Hematopoietic multipotent progenitor cell treated with erythropoietin and hydrocortisone succinate and interleukin-3 and kit ligand, for 17 days (in vitro differentiated cells): ENCODE data around the gene SLC45A2.

Source experiments
- DNase-seq: peaks from one replicate; pipeline ENCODE4 v3.0.0-alpha.2; 2015; ENCODE audit warnings: low spot score

Gene SLC45A2

DNA sequence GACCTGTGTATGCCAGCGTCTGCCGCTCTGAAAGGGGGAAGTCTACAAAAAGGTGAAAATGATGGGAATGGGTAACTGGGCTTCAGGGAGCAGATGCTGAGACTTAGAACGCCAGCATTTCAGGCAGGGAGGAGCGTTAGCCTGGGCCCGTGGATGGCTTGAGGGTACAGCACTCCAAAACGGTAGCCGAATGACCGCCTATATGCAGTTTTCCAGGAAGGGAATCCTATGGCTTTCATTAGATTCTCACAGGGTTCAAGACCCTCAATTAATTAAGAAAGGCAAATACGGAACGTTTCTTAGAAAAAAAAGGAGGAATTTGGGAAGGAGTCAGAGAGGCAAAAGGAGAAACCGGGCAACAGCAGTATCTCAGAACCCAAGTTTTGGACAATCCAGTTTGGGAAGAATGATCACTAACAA, 22.7 kb upstream of the SLC45A2 start:
- no peak for DNase-seq

DNA sequence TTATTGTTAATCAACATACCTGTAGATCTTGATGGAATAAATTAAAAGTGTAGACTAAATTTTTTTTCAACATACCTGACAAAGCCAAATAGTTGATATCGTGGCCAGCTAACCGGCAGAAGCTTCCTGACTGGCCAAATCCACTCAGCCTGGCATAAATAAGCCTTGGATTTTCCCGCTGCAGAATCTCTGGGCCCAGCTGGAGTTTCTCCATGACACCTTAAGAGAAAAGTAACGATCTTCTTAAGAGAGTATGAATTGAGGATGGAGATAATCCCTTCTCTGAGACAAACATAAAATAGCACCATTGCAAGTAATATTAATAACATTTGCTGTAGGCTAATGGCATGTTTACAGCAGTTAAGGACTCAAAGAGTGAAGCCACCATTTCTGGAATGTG, 21.2 kb upstream of the SLC45A2 start:
- DNase-seq, result no peak

DNA sequence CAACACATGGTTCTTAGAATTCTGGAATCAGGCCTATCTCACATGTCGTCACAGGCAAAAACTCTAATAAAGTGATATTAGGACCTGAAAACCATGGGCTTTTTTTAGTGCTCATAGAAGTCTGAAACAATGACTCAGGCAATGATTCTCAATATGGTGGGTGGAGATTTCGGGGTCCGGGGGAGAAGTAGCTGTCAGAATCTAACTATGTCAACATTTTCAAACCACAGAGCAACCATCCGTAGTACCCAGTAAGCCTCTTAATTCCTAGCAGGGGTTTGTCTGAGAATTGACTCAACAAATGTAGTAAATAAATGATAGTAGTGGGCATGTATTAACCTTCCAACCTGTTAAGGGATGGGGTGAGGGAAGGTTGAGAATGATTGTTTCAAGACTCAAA, 20.7 kb upstream of the SLC45A2 start:
- DNase-seq, result no peak

DNA sequence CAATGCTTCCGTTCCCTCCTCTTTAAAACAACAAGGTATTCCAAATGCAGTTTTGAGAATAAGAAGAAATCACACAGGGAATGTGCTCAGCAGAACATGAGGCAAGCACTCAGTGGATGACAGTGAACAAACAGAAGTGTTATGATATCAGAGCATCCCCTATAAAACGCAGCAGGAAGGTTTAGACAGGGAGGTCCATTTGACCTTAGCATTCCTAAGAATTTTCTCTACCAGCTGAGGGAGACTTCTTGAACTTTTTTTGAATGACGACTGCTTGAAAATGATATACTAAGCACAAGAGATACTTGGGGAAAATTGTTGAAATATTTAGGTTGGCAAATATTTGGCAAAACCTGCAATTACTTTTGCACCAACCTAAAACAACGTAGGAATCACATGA, 19.4 kb upstream of the SLC45A2 start:
- DNase-seq, result no peak

DNA sequence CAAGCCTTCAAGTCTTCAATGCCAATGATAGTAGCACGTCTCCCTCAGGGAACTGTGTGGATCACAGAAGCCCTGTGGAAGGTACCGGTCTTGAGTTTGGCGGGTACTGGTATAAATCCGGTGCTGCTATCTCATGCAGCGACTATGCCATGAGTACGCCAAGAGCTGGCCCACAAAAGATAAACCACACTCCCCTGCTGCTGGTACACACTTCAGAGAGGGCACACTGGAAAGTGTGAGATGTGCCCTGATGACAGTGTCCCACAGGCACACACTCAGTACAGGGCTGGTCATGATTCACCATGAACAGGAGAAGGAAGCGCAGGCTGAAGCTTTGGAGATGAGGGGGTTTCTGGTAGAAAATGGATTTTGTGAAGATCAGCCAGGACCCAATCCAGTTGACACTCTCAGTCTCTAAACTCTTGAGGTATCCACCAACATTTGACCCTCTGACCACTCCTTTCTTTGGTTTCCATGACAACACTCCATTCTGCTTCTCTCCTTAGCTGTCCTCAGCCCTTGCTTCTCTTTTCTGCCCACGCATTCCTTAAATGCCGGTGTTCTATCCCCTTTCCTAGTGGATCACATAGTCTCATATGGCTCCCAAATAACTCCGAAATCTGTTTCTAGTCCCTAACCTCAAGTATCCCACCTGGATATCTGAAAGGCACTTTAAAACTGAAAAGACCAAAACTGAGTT, 18.3 kb upstream of the SLC45A2 start:
- no peak for DNase-seq

DNA sequence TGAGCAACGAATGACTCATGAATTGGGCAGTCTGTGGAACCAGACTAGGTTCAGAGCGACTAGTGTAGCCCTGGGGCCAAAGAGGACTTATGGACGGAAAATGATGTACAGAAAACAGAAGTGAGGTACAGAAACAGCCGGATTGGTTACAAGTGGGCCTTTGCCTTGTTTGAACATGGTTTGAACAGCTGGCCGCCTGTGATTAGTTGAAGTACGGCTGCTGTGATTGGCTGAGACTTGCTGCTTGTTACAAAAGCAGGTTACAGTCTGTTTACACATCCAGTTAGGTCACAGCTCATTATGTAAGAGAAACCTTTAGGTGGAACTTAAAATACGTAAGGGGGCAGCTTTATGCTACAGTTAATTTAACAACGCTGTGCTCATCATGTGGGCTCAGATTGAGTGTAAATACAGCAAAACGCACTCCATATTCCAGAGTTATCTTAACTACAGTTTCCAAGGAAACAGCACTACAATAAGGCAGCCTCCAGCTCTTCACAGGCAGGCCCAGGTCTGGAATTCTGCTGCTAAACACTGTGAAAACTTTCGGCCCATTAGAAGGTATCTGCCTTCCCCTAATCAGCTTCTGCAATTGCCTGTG, 16.8 kb upstream of the SLC45A2 start:
- DNase-seq, result no peak

DNA sequence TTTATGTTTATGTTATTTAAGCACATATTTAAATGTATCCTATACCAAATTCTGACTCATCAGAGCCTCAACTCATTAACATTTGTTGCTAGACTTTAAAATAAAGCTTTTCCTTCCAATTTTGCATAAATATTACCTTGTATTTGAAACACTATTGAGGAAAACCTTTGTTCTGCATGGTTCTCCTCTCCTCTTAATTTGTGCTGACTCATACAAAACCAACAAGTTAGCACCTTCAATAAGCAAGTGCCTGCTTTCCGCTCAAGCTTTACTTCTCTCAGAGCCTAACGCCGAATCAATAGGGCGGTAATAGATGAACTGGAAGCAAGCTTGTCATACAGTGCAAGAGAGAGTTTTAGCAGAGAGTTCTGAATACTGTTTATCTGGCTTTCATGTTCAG, 15.5 kb upstream of the SLC45A2 start:
- DNase-seq, result no peak

DNA sequence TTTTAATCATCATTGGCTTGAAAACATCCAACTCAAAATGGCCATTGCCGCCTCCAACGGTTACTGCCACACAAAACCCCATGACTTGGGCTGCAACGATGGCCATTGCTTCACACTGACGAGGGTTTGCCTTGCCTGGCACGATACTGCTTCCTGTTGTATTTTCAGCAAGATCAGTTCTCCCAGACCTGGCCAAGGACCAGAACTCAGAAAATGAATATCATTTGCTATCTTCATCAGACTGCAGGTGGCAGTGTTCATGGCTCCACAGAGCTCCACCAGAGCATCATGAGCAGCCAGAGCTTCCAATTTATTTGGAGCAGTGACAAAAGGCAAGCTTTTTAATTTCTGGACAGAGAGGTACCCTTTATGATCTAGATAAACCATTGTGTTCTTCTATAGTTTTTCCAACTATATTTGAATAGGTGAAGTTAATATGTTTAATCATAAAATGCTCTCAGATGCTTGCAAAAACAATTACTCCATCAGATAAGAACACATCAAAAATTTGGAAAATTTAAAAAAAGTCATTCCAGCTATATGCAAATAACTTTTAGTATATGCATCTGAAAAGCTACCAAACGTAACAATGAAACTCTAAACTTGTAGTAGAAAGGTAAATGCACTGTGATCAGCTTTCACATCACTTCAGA, 13.0 kb upstream of the SLC45A2 start:
- no peak for DNase-seq

DNA sequence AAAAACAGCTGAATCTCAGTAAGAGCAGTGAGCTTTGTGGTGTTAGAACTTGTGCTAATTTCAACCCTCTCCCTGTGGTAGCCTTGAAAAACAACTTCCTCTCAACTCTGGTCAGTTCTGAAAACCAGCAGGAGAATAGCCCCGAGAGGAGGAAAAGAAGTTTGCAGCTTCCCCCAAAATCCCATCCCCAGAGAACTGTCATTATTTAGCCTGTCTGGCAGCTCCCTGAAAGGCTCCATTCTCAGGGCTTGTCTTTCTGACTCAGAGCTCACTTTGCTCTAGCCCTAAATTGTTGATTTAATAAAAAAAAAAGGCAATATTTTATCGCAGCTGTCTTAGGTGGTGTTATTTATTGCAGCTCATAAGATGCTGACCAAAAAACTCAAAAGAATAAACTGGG, 11.4 kb upstream of the SLC45A2 start:
- no peak for DNase-seq

DNA sequence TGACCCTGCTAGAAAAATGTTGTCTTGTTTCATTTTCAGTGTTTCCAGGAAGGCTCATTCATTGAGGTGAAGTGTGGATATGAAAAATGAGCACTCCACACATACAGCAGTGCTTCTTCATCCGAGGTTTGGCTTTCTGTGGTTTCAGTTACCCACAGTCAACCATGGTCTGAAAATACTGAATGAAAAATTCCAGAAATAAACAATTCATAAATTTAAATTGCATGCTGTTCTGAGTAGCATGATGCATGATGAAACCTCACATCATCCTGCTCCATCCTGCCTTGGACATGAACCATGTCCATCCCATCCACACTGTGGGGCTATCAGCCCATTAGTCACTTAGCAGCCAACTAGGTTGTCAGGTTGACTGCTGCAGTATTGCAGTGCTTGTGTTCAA, 10.4 kb upstream of the SLC45A2 start:
- no peak for DNase-seq

DNA sequence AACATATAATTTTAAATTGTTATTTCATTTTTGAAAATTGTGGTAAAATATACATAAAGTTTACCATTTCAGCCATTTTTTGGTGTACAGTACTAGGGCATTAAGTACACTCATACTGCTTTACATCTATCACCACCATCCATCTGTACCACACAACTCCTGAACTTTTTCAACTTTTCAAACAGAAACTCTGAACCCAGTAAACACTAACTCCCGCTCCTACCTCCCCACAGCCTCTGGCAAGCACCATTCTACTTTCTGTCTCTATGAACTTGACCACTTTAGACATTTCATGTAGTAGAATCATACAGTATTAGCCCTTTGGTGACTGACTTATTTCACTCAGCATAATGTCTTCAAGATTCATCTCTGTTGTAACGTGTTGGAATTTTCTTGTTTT, 8.4 kb upstream of the SLC45A2 start:
- DNase-seq, result no peak

DNA sequence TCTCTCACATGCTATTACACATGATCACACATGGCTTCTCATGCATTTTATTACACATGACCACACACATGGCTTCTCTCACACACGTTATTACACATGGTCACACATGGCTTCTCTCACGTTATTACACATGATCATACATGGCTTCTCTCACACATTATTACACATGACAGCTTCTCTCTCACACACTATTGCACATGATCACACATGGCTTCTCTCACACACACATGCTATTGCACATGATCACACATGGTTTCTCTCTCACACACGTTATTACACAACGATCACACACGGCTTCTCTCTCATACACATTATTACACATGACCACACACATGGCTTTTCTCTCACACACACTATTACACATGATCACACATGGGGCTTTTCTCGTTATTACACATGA, 954 bp upstream of the SLC45A2 start:
- DNase-seq, result no peak

DNA sequence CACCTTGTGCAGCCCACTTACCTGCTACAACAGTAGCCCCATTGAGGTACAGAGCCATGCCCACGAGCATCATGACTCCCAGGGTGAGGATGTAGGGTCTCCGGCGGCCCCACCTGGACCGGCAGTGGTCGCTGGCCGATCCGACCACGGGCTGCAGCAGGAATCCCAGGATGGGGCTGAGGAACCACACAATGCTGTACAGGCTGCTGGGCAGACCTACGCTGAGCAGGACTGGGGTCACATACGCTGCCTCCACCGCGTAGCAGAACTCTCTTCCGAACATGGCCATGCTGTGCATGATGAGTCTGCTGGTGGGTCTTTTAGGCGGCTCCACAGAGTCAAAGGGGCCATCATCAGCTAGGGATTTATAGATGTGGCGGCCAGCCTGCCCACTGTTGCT, 315 bp downstream of the SLC45A2 start:
- DNase-seq, result no peak

DNA sequence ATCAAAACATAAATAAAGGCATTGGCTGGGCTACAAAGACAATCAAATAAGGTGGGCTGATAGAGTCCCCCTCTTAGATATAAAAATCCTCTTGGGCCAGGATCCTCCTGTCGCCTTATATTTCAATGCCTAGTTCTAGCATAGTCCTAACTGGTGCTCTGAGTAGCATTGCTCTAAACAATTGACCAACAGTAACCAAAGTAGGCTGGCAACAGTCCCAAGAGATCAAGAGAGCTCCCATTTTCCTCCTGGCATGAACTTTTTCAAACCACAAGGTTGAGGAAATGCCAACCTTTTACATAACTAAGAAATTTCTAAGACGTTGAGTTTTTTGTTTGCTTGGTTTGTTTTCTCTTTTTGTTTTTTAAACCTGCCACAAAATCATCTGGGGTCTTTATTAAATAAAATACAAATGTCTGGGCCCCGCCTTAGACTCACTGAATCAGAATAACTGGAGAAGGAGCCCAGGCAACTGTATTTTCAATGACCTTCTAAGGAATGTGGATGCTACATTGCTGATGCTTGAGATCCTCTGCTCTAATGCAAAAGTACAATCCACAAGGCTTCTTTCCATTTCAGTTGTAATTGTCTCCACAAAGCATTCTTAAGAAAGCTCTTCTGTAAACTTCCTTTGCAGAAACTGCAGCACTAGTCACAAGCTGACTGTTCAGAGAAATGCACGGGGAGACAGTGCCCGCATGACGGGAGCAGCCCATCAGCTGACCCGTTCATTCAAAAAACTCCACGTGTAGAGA, 2.9 kb downstream of the SLC45A2 start:
- DNase-seq, result no peak

DNA sequence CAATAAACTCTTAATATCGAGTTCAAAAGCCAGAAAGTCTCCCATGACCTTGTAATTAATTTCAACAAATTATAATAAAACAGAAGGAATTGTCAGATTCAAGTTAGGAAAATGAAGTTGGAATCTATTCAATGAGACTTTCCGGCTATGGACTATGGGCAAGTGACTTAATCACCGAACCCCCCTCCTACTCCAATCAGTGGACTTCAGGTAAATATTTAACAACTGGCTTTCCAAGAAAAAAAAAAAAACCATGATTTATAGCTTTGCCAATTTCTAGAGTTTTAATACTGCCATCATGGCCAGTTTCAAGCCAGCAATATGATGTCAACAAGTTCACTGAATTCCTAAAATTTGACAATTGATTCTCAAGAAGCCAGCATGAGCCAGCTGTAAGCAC, 4.5 kb downstream of the SLC45A2 start:
- no peak for DNase-seq

DNA sequence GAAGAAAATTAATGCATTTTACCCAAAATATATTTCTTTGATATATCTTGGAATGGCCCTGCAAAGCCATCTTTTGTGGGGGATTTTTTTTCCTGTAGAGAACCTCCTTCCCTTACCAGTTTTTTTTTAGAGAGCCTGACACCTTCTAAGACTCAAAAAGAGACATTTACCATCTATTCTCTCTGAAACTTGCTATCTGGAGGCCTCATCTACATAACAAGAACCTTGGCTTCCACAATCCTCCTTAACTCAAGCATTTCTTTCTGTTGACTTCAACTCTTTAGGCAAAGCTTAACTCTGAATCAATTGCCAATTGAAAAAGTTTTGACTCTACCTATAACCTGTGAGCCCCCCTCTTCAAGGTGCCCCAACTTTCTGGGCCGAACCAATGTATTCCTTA, 6.2 kb downstream of the SLC45A2 start:
- DNase-seq, result no peak

DNA sequence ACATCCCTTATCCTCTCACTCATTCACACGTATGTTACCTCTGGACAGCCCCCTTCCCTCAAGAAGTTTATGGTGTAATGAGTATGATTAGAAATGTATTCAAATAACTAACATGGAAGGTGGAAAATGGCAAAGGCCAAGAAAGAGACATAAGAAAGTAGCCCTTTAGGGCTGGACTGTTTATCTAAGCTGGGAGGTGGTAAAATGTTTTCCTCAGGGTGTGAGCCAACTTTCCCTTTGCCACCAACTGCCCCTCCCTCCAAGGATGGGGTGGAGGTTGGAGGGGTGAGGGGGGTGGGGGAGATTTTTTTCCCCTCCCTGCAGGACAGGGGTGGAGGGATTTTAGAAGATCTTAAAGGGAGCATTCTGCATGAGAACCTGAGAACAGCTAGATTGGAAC, 8.2 kb downstream of the SLC45A2 start:
- no peak for DNase-seq

DNA sequence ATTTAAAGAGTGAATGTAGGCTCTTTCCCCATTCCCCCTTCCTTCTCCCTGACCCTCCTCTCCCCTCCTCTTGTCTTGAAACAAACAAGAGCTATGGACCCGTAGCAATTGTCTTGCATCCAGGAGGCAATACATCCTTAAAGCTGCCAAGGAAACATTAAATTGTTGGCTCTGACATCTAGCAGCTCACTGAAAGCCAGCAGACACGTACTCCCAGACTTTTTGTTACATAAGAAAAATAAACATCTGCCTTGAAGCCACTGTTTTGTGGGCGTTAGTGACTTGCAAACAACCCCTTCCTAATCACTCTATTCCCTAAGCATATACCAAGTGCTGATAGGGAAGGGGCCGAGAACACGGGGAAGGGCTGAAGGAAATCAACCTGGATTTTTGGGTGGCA, 8.6 kb downstream of the SLC45A2 start:
- DNase-seq, result no peak

DNA sequence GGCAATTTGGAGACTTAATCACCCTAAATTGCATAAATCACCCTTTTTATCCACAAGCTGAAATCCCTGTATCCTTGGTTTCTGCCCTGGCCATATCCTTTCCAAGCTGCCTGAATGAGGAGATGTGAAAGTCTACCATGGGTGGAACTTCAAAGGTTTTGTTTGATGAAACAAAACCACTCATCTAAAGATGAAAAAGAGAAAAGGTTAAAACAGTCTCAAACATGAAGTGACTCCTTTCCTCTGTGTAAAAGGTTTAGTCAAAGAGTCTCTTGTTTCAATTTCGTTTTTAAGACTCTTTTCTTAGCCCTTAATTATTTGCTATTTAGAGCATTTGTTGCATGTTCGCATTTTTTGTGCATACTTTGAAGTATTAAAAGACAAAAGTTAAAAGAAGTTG, 11.2 kb downstream of the SLC45A2 start:
- no peak for DNase-seq

DNA sequence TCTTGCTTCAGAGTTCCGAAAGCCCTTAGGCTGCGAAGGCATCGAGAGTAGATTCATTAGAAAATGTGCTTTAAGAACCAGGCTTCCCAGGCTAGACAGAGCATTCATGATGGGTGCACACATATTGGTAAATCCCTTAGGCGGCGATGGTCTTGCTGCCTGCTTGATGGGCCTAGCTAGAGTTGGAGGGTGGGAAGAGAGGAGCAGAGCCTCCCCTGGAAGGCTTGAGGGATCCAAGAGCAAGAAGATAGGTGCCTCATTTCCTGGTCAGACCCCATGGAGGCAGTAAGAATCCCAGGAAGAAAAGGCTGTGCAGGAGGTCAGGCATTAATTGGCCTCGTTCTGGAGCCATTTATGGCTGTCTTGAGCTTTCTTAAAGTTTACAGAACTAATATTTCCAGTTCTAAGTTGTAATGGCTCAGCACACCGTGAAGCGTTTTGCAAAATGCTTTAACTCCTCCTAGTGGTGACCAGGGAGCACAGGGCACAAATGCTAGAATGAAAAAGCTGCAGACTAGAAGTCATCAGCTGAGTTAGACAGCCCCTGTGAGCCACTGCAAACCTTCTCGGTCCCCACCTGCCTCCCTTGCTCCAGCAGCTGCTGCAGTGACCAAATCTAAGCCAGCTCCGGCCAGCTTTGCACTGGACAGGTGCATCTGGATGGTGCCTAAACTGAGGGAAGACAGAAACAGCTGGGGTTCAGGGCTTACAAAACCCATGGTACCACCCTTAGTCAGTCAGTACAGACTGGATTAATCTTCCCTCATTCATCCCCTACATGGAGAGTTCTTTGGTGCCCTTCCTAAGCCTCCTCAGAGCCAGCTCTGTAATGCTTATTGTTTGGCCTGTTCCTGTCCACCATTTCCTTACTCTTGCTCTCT, 14.7 kb downstream of the SLC45A2 start:
- no peak for DNase-seq

DNA sequence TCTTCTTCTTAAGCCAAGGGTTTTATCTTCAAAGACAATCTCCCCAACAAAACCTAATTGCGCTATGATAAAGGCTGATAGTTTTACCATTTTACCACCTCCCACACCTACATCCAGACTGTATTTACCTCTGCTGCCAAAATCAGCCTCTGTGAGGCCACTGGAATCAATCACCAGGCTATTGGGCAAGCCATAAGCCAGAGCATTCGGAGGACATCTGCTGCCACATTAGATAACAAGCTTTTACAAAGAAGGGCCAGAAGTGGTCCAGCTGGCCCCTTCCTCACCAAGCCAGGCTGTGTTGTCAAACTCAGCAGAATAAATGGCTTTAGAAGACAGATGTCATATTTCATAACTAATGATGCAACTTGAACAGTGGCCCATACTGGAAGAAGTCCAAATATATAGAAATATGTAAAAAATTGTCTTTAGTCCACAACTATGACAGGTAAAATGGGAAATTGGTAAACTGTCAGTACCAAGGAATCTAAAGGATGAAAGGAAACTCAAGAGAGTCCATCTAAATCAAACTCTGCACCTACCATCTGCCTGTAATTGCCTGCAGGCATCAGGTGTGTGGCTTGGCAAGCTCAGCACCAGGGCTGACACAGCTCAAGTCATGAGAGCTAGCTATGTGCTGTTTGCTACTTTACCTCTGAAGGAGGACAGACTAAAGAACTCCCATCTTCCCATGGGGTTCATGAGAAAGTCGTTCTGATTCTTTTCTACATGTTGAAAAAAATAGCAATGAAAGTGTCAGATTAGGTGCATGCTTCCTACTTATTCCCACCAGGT, 16.1 kb downstream of the SLC45A2 start:
- no peak for DNase-seq
